DMS114 treated with DMSO at 0.1 percent for 48 hours (cell line): ENCODE measurements around the gene TRIM65.
A peak's percentile ranks its signal among the peaks of the same experiment; 100 is the strongest.
"Not testable (repeated sequence)": the region's sequence is repeated elsewhere in the genome, so short reads cannot be mapped to it uniquely, and the experiment has no call there.

Experiments
- DNase-seq: peaks from one replicate; lab custom pipeline; 2025; ENCODE audit not compliant: unreplicated experiment; lab: John Stamatoyannopoulos, UW

The TRIM65 gene

GRCh38 chr17:75854881-75855309 lies 41.9 kb downstream of the TRIM65 start:
- DNase-seq, result no peak

- DNase-seq, result no peak
Observed at GRCh38 chr17:75854101-75854748, 42.5 kb downstream of the TRIM65 start.

GRCh38 chr17:75853433-75853832 lies 43.3 kb downstream of the TRIM65 start:
- DNase-seq, result no peak

- DNase-seq, result not testable (repeated sequence)
Observed at GRCh38 chr17:75851693-75851991, 45.1 kb downstream of the TRIM65 start.

- DNase-seq, result no peak
Observed at GRCh38 chr17:75850928-75851692, 45.6 kb downstream of the TRIM65 start.

GRCh38 chr17:75849724-75850123 lies 47.0 kb downstream of the TRIM65 start:
- DNase-seq, result no peak

- no peak for DNase-seq
Observed at GRCh38 chr17:75849279-75849646, 47.5 kb downstream of the TRIM65 start.

- DNase-seq, result no peak
Observed at GRCh38 chr17:75848523-75849278, 48.0 kb downstream of the TRIM65 start.

GRCh38 chr17:75847614-75848522 lies 48.9 kb downstream of the TRIM65 start:
- DNase-seq, result no peak

- no peak for DNase-seq
Observed at GRCh38 chr17:75846692-75847613, 49.8 kb downstream of the TRIM65 start.

- no peak for DNase-seq
Observed at GRCh38 chr17:75845933-75846691, 50.6 kb downstream of the TRIM65 start.

- peak; percentile 24 for DNase-seq
Observed at GRCh38 chr17:75845058-75845711, 51.6 kb downstream of the TRIM65 start.

GRCh38 chr17:75844530-75845057 lies 52.2 kb downstream of the TRIM65 start:
- DNase-seq, result no peak

- no peak for DNase-seq
Observed at GRCh38 chr17:75843577-75844529, 52.9 kb downstream of the TRIM65 start, which contains the start of gene UNC13D. Gene UNC13D, minus strand, starts transcription at chr17:75844404. Its CDS starts 67 bp downstream, at chr17:75844337.

GRCh38 chr17:75842963-75843576 lies 53.7 kb downstream of the TRIM65 start:
- no peak for DNase-seq

- DNase-seq, result no peak
Observed at GRCh38 chr17:75842411-75842810, 54.3 kb downstream of the TRIM65 start.

- no peak for DNase-seq
Observed at GRCh38 chr17:75840799-75841164, 56.0 kb downstream of the TRIM65 start.
